Body of pancreas (tissue), 4 donors: ENCODE data around the gene TNFAIP2.
"Not testable (repeated sequence)": the region's sequence is repeated elsewhere in the genome, so short reads cannot be mapped to it uniquely, and the experiment has no call there.

ENCODE experiments used
- POLR2A ChIP-seq, 3 donors: fragments of 450-650 bp; IDR thresholded peaks; one replicate each; pipeline ENCODE4 v1.6.1; 2016; ENCODE audit warnings: antibody characterized with exemption in 3 of 3, mild to moderate bottlenecking in 2 of 3
- TF ChIP-seq, protein P1 (sequence below), 7 experiments: fragments of 450-650 bp in 4 of 7; fragments of 200-600 bp in 3 of 7; sonication (generic) in 3 of 7; IDR thresholded peaks; one replicate each; pipeline ENCODE4 v1.5.1; 2016 to 2019; ENCODE audit warnings: antibody characterized with exemption in 7 of 7

DNA sequence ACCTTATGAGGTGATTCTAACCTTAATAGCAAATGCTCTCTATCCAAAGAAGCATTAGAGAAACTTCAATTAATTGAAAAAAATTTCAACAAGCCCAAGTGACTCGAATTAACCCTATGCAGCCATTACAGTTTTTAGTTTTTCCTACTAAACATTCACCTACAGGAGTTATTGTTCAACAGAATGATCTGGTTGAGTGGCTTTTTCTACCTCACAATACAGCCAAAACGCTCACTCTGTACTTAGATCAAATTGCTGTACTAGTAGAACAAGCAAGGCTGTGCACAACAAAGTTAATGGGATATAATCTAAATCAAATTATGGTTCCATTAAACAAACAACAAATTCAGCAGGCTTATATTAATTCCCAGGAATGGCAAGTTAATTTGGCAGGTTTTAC, 50.6 kb downstream of the TNFAIP2 start:
- not testable (repeated sequence) for TF ChIP-seq POLR2A (IDR thresholded peaks at IDR 0.05)
- TF ChIP-seq, protein P1, sequence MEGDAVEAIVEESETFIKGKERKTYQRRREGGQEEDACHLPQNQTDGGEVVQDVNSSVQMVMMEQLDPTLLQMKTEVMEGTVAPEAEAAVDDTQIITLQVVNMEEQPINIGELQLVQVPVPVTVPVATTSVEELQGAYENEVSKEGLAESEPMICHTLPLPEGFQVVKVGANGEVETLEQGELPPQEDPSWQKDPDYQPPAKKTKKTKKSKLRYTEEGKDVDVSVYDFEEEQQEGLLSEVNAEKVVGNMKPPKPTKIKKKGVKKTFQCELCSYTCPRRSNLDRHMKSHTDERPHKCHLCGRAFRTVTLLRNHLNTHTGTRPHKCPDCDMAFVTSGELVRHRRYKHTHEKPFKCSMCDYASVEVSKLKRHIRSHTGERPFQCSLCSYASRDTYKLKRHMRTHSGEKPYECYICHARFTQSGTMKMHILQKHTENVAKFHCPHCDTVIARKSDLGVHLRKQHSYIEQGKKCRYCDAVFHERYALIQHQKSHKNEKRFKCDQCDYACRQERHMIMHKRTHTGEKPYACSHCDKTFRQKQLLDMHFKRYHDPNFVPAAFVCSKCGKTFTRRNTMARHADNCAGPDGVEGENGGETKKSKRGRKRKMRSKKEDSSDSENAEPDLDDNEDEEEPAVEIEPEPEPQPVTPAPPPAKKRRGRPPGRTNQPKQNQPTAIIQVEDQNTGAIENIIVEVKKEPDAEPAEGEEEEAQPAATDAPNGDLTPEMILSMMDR (IDR thresholded peaks at IDR 0.05), result not testable (repeated sequence)
